GM18951 (cell line): ENCODE results near the gene FARS2.

Source experiments
- POLR2A ChIP-seq: IDR thresholded peaks from 4 replicates; pipeline ENCODE4 v1.6.1; 2011; ENCODE audit warnings: mild to moderate bottlenecking; ENCODE audit not compliant: insufficient read length, insufficient read depth; ENCODE audit errors: extremely low read depth
- in situ Hi-C: fragments of 300-500 bp; cut with MboI; formaldehyde crosslinking; loops from one replicate; pipeline ENCODE4 v1.12.0; 2022; ENCODE audit warnings: low sequenced_read_pairs, mixed read lengths, inconsistent platforms; ENCODE audit not compliant: unreplicated experiment

The FARS2 gene

GRCh38 chr6:5398530-5398929 is 137.2 kb downstream of the FARS2 start:
- no peak for TF ChIP-seq POLR2A
- in situ Hi-C loops = no loop called here

- in situ Hi-C loops = no loop called here
- TF ChIP-seq POLR2A = no peak
Measured at GRCh38 chr6:5399391-5399790, 138.1 kb downstream of the FARS2 start.

GRCh38 chr6:5401845-5402738 is 140.8 kb downstream of the FARS2 start:
- no peak for TF ChIP-seq POLR2A
- in situ Hi-C loops = loop anchor here (10.0 kb wide), 1 partner anchor 257 kb away; no protein-coding TSS in a partner anchor

- in situ Hi-C loops = loop anchor here (10.0 kb wide), 1 partner anchor 258 kb away; no protein-coding TSS in a partner anchor
Measured at GRCh38 chr6:5403076-5403475, 141.8 kb downstream of the FARS2 start.

GRCh38 chr6:5403609-5404008 is 142.3 kb downstream of the FARS2 start:
- TF ChIP-seq POLR2A = no peak
- in situ Hi-C loops = loop anchor here (10.0 kb wide), 1 partner anchor 259 kb away; no protein-coding TSS in a partner anchor

More at GRCh38 chr6:5403076-5403475, 141.8 kb downstream of the FARS2 start:
- no peak for TF ChIP-seq POLR2A

GRCh38 chr6:5405976-5406375 is 144.7 kb downstream of the FARS2 start:
- TF ChIP-seq POLR2A = no peak
- in situ Hi-C loops = loop anchor here (10.0 kb wide), 1 partner anchor 261 kb away; no protein-coding TSS in a partner anchor

- in situ Hi-C loops = no loop called here
- TF ChIP-seq POLR2A = no peak
Measured at GRCh38 chr6:5411414-5411813, 150.1 kb downstream of the FARS2 start.

- in situ Hi-C loops = no loop called here
- no peak for TF ChIP-seq POLR2A
Measured at GRCh38 chr6:5412017-5412416, 150.7 kb downstream of the FARS2 start.

GRCh38 chr6:5412663-5413062 is 151.3 kb downstream of the FARS2 start:
- in situ Hi-C loops = no loop called here
- no peak for TF ChIP-seq POLR2A

- in situ Hi-C loops = no loop called here
- no peak for TF ChIP-seq POLR2A
Measured at GRCh38 chr6:5416250-5416649, 154.9 kb downstream of the FARS2 start.

- in situ Hi-C loops = no loop called here
- no peak for TF ChIP-seq POLR2A
Measured at GRCh38 chr6:5422321-5422915, 161.1 kb downstream of the FARS2 start.

GRCh38 chr6:5423251-5423650 is 161.9 kb downstream of the FARS2 start:
- in situ Hi-C loops = no loop called here
- no peak for TF ChIP-seq POLR2A

- TF ChIP-seq POLR2A = no peak
- in situ Hi-C loops = no loop called here
Measured at GRCh38 chr6:5424726-5425125, 163.4 kb downstream of the FARS2 start.

- no peak for TF ChIP-seq POLR2A
Measured at GRCh38 chr6:5425267-5425666, 164.0 kb downstream of the FARS2 start.

More at GRCh38 chr6:5425267-5425666, 164.0 kb downstream of the FARS2 start:
- in situ Hi-C loops = no loop called here
